ENCODE results near the gene CYS1.

DNA sequence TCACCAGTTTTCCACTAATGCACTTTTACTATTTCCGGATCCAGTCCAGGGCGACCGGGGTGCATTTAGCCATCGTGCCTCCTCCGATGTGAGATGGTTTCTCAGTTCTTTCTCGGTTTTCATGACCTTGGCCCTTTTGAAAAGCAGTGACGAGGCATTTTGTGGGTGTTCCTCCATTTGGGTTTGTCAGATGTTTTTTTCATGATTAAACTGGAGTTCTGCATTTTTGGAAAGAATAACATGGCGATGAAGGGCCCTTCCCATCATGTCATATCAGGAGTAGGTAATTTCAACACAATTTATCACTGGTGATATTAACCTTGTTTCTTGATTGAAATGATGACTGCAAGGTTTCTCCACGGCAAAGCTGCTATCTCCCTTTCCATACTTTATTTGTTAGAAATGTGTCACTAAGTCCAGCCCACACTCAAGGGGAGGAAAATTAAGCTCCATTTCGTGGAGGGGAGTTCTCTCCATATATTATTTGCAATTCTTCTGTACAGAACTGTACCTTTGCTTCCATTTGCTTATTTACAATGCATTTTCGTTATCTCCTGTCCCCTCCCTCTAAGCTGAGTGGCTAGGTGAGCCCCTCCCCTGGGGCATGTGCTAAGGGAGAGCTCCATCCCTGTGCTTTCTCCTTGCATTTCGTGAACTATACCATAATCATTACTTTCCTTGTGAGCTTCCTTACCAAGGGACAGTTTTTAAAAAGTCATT, 45.7 kb downstream of the CYS1 start:
- TF ChIP-seq, protein P1, sequence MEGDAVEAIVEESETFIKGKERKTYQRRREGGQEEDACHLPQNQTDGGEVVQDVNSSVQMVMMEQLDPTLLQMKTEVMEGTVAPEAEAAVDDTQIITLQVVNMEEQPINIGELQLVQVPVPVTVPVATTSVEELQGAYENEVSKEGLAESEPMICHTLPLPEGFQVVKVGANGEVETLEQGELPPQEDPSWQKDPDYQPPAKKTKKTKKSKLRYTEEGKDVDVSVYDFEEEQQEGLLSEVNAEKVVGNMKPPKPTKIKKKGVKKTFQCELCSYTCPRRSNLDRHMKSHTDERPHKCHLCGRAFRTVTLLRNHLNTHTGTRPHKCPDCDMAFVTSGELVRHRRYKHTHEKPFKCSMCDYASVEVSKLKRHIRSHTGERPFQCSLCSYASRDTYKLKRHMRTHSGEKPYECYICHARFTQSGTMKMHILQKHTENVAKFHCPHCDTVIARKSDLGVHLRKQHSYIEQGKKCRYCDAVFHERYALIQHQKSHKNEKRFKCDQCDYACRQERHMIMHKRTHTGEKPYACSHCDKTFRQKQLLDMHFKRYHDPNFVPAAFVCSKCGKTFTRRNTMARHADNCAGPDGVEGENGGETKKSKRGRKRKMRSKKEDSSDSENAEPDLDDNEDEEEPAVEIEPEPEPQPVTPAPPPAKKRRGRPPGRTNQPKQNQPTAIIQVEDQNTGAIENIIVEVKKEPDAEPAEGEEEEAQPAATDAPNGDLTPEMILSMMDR (IDR thresholded peaks at IDR 0.05), result no peak
- no peak for TF ChIP-seq POLR2A (IDR thresholded peaks at IDR 0.05)

Measured in breast epithelium (tissue), 3 donors.